A549 (cell line): ENCODE data around the gene CACFD1.

Experiments
- CTCF ChIP-seq: fragments of >200 bp; sonication (Bioruptor Twin); formaldehyde crosslinking; IDR thresholded peaks from 3 replicates; pipeline ENCODE4 v1.5.1; 2016
- HDAC2 ChIP-seq: fragments of 200-600 bp; sonication (generic); IDR thresholded peaks from 2 replicates; pipeline ENCODE4 v1.6.1; 2016
- HES2 ChIP-seq: fragments of >200 bp; sonication (Bioruptor Twin); formaldehyde crosslinking; IDR thresholded peaks from 2 replicates; pipeline ENCODE4 v1.6.1; 2016
- KDM5A ChIP-seq: fragments of 200-600 bp; sonication (generic); IDR thresholded peaks from 2 replicates; pipeline ENCODE4 v1.6.1; 2016; ENCODE audit warnings: antibody characterized with exemption, mild to moderate bottlenecking
- MAX ChIP-seq: IDR thresholded peaks from 2 replicates; pipeline ENCODE4 v1.6.1; 2012
- MYC ChIP-seq: IDR thresholded peaks from 2 replicates; pipeline ENCODE4 v1.6.1; 2012; ENCODE audit warnings: mild to moderate bottlenecking, inconsistent platforms, low read length, improper control_type of control experiment, borderline replicate concordance

GRCh38 chr9:133476941-133477340 lies 17.2 kb downstream of the CACFD1 start:
- TF ChIP-seq HDAC2 (no peak), CTCF (no peak), KDM5A (no peak), MAX (no peak), HES2 (no peak), MYC (no peak)
